HG03354 (cell line): ENCODE data around the gene ALDH9A1.

Source experiments
- ATAC-seq: cut with Tn5 transposase; IDR thresholded peaks from one replicate; pipeline ENCODE4 v1.9.1; 2021; ENCODE audit warnings: mild to moderate bottlenecking; ENCODE audit not compliant: unreplicated experiment, poor library complexity, severe bottlenecking

Gene ALDH9A1

GRCh38 chr1:165629848-165630628, 68.3 kb downstream of the ALDH9A1 start:
- ATAC-seq = no peak

GRCh38 chr1:165629151-165629550, 69.2 kb downstream of the ALDH9A1 start:
- ATAC-seq = no peak

- ATAC-seq = no peak
These were observed 70.1 kb downstream of the ALDH9A1 start for GRCh38 chr1:165628147-165628822.

- ATAC-seq = no peak
These were observed 73.9 kb downstream of the ALDH9A1 start for GRCh38 chr1:165624441-165624840.

- ATAC-seq = no peak
These were observed 74.7 kb downstream of the ALDH9A1 start for GRCh38 chr1:165623624-165624023.

- ATAC-seq = no peak
These were observed 78.7 kb downstream of the ALDH9A1 start for GRCh38 chr1:165619647-165620151.

- ATAC-seq = no peak
These were observed 81.3 kb downstream of the ALDH9A1 start for GRCh38 chr1:165616987-165617546.

GRCh38 chr1:165616054-165616612, 82.2 kb downstream of the ALDH9A1 start:
- ATAC-seq = no peak
